Endothelial cell of umbilical vein (primary cell): Measurements from ENCODE around the gene SCAMP5. TPM values are rescaled to one million over a fixed set of nuclear protein-coding genes. Genes with fewer than 3 reads are reported as not detected.
A peak's percentile ranks its signal among the peaks of the same experiment; 100 is the strongest.

ENCODE experiments used
- BruUV-seq: library from RNA; stranded (reverse); fragments of 400-500 nt; replicated peaks from 2 replicates; lab custom pipeline; 2021; lab: Mats Ljungman, UMichigan
- CTCF ChIA-PET: fragments of 300-600, 350-600 bp; sonication (Branson Sonifier 250); formaldehyde crosslinking; loops from one replicate; lab custom pipeline; 2021; ENCODE audit warnings: antibody characterized with exemption, inconsistent platforms; lab: Charles Lee
- POLR2A ChIA-PET: fragments of 300-600, 350-600 bp; sonication (Branson Sonifier 250); formaldehyde crosslinking; loops from one replicate; lab custom pipeline; 2021; ENCODE audit warnings: antibody characterized with exemption, inconsistent platforms; lab: Charles Lee
- DNase-seq: peaks from one replicate; pipeline ENCODE4 v3.0.0-alpha.2; 2011; ENCODE audit warnings: low read depth, low spot score
- FAIRE-seq: peaks from 2 replicates; lab custom pipeline; 2011; peaks lifted over from hg19 to GRCh38; lab: Jason Lieb, UNC
- H2AFZ ChIP-seq: 2 replicates; pipeline ENCODE4 v1.6.0; 2012; ENCODE audit warnings: low read depth, low read length, control low read depth, inconsistent platforms
- H3K27ac ChIP-seq: 2 replicates; pipeline ENCODE4 v1.5.1; 2011; ENCODE audit warnings: low read depth, mild to moderate bottlenecking, control low read depth, low read length, moderate library complexity; ENCODE audit not compliant: insufficient read depth
- H3K27me3 ChIP-seq, 2 experiments: 2 replicates each; pipeline versions ENCODE4 v1.6.0 to v1.6.1; 2011; ENCODE audit warnings: low read length in 2 of 2, mixed read lengths in 1 of 2; ENCODE audit not compliant: control insufficient read depth in 2 of 2, insufficient read depth in 2 of 2
- H3K36me3 ChIP-seq, 2 experiments: 2 replicates in 1 of 2; 3 replicates in 1 of 2; pipeline ENCODE4 v1.5.1; 2011; ENCODE audit warnings: low read length in 2 of 2, mild to moderate bottlenecking in 1 of 2, moderate library complexity in 1 of 2; ENCODE audit not compliant: control insufficient read depth in 2 of 2, insufficient read depth in 2 of 2; ENCODE audit errors: extremely low read depth in 1 of 2
- H3K4me1 ChIP-seq: 3 replicates; pipeline ENCODE4 v1.5.1; 2011; ENCODE audit warnings: mild to moderate bottlenecking, low read length; ENCODE audit not compliant: control insufficient read depth, insufficient read depth; ENCODE audit errors: extremely low read depth
- H3K4me2 ChIP-seq: 2 replicates; pipeline ENCODE4 v1.6.1; 2011; ENCODE audit warnings: low read length, control low read depth, mixed read lengths; ENCODE audit not compliant: insufficient read depth
- H3K4me3 ChIP-seq, 3 experiments: fragments of 200-600 bp in 1 of 3; sonication (generic), shearing (Covaris generic) in 1 of 3; replicated peaks in 1 of 3; 2 replicates each; pipeline ENCODE4 v1.5.1; 2011 to 2016; ENCODE audit warnings: control low read depth in 3 of 3, low read length in 3 of 3, mild to moderate bottlenecking in 2 of 3, inconsistent platforms in 1 of 3, low read depth in 1 of 3, moderate library complexity in 1 of 3; ENCODE audit not compliant: insufficient read depth in 1 of 3
- H3K79me2 ChIP-seq: 2 replicates; pipeline ENCODE4 v1.6.0; 2012; ENCODE audit warnings: low read length, inconsistent platforms; ENCODE audit not compliant: control insufficient read depth, insufficient read depth
- H3K9ac ChIP-seq: replicated peaks from 2 replicates; pipeline ENCODE3; 2011; ENCODE audit warnings: low read length, control low read depth; ENCODE audit not compliant: insufficient read depth; ENCODE audit errors: extremely low read depth
- H3K9me1 ChIP-seq: replicated peaks from 3 replicates; pipeline ENCODE4 v1.6.0; 2011; ENCODE audit warnings: mild to moderate bottlenecking, low read length; ENCODE audit not compliant: control insufficient read depth, insufficient read depth; ENCODE audit errors: extremely low read depth
- H3K9me3 ChIP-seq: replicated peaks from 2 replicates; pipeline ENCODE4 v1.5.1; 2012; ENCODE audit warnings: low read length, inconsistent platforms; ENCODE audit not compliant: control insufficient read depth, insufficient read depth
- H4K20me1 ChIP-seq: replicated peaks from 2 replicates; pipeline ENCODE3; 2011; ENCODE audit warnings: mild to moderate bottlenecking, low read length; ENCODE audit not compliant: control insufficient read depth, insufficient read depth; ENCODE audit errors: extremely low read depth
- EZH2 ChIP-seq: IDR thresholded peaks from 2 replicates; pipeline ENCODE4 v1.6.1; 2012; ENCODE audit warnings: borderline replicate concordance, low read depth, mild to moderate bottlenecking, moderate library complexity, low read length, inconsistent platforms; ENCODE audit not compliant: severe bottlenecking
- GATA2 ChIP-seq: IDR thresholded peaks from 2 replicates; pipeline ENCODE4 v1.7.0; 2011; ENCODE audit warnings: low read depth, mild to moderate bottlenecking, moderate library complexity, mixed read lengths, low read length; ENCODE audit not compliant: insufficient read length, insufficient read depth
- MYC ChIP-seq: IDR thresholded peaks from one replicate; pipeline ENCODE4 v1.6.1; 2011; ENCODE audit warnings: mild to moderate bottlenecking, low read depth, low read length
- POLR2A ChIP-seq: IDR thresholded peaks from 2 replicates; pipeline ENCODE4 v1.6.1; 2012; ENCODE audit warnings: low read depth, mild to moderate bottlenecking, control low read depth, low read length
- POLR2AphosphoS5 ChIP-seq: IDR thresholded peaks from 2 replicates; pipeline ENCODE4 v1.6.1; 2012; ENCODE audit warnings: low read depth, mild to moderate bottlenecking, control low read depth, low read length, moderate library complexity; ENCODE audit not compliant: insufficient read depth
- dilution Hi-C: fragments of 300-500 bp; cut with MboI; formaldehyde crosslinking; loops from one replicate; pipeline ENCODE4 v1.15.0; 2019; ENCODE audit warnings: low sequenced_read_pairs; ENCODE audit not compliant: extremely low pct_ligation_motif_present
- intact Hi-C: fragments of 100-400 bp; cut with micrococcal nuclease; formaldehyde crosslinking; loops from one replicate; pipeline ENCODE4 v1.10.0; 2022
- polyA plus RNA-seq, 4 experiments: library from polyadenylated mRNA; depleted of rRNA in 3 of 4; stranded (reverse) in 3 of 4; unstranded in 1 of 4; fragments of >200 nt; gene quantifications; 2 replicates each; pipeline versions ENCODE4 v1.2.1 to v1.2.3, GENCODE V29; 2011 to 2012; ENCODE audit warnings: missing spikeins in 1 of 4
- total RNA-seq: library from RNA; stranded (reverse); gene quantifications from 2 replicates; pipeline ENCODE4 v1.2.3, GENCODE V29; 2021
- TF ChIP-seq, protein P1 (sequence below), 2 donors: IDR thresholded peaks; 1 replicate in 1 of 2; 2 replicates in 1 of 2; pipeline ENCODE4 v1.5.1; 2011; ENCODE audit warnings: low read length in 2 of 2, mild to moderate bottlenecking in 2 of 2, moderate library complexity in 2 of 2, control low read depth in 1 of 2, inconsistent platforms in 1 of 2, low read depth in 1 of 2; ENCODE audit not compliant: insufficient read depth in 1 of 2; ENCODE audit errors: extremely low read depth in 1 of 2

Gene SCAMP5
- total and polyA plus RNA-seq, 2 donors (not counting 3 experiments of a cell fraction or from before 2014, with no cell fraction given), result 1.9 to 6.2 TPM

DNA sequence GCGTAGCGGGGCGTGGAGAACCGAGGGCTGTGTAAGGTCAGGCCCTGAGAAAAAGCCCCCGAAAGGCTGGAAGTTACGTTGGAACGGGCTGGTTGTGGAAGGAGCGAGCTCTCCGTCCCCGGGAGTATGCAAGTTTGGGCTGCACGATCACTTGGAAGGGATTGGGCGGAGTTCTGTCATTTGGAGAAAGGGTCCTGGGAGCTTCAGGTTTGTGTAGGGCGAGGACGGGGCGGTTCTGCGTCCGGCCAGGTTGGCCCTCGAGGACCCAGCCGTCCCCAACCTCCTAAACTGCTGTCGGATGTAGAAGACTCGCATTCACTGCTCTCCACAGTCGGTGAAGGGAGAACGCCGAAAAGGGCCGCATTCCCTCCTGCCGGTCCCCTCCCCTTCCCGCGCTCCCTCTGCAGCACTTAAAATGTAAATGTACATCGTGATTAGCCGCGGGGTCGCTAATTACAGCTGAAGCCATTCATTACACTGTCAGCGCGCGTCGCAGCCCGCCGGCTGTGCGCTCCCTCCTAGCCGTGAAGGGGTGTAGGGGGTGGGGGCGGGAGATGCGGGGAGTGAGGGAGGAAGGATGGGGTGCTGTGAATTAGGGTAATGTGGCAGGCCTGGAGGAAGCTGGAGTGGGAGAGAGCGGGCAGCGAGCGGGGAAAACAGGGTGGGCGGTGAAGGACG is 36.3 kb upstream of the SCAMP5 start:
- Histone ChIP-seq H3K4me2 (peak overlapping the region; percentile 8), H3K9me3 (no peaks in the 10 kb centered on the region), H3K9ac (no peak overlapping the region), H3K27me3 (peaks cover 0 to 3% of the 10 kb centered on the region in 2 experiments), H4K20me1 (no peaks in the 10 kb centered on the region), H3K79me2 (peaks cover 13% of the 10 kb centered on the region), H3K9me1 (no peaks in the 10 kb centered on the region), H3K4me3 (peak overlapping the region in 2 of 3 experiments; percentile 14 to 25), H2AFZ (peak overlapping the region; percentile 33), H3K27ac (no peak overlapping the region), H3K36me3 (no peaks in the 10 kb centered on the region), H3K4me1 (peaks cover 59% of the 10 kb centered on the region)
- CTCF ChIA-PET, result interaction anchor here (0.9 to 1.1 kb wide), 2 partner anchors 8 to 190 kb away, joined by 3 to 4 read pairs; no protein-coding TSS in a partner anchor
- intact Hi-C loops, result no loop called here
- dilution Hi-C loops, result no loop called here
- BruUV-seq, result no TSS peak
- TF ChIP-seq POLR2AphosphoS5, result no peak
- TF ChIP-seq POLR2A, result no peak
- peak; percentile 62 for TF ChIP-seq EZH2
- TF ChIP-seq, protein P1, sequence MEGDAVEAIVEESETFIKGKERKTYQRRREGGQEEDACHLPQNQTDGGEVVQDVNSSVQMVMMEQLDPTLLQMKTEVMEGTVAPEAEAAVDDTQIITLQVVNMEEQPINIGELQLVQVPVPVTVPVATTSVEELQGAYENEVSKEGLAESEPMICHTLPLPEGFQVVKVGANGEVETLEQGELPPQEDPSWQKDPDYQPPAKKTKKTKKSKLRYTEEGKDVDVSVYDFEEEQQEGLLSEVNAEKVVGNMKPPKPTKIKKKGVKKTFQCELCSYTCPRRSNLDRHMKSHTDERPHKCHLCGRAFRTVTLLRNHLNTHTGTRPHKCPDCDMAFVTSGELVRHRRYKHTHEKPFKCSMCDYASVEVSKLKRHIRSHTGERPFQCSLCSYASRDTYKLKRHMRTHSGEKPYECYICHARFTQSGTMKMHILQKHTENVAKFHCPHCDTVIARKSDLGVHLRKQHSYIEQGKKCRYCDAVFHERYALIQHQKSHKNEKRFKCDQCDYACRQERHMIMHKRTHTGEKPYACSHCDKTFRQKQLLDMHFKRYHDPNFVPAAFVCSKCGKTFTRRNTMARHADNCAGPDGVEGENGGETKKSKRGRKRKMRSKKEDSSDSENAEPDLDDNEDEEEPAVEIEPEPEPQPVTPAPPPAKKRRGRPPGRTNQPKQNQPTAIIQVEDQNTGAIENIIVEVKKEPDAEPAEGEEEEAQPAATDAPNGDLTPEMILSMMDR (IDR thresholded peaks at IDR 0.05; ENCODE audit: extremely low read depth in 1 of 2, insufficient read depth in 1 of 2, low read depth in 1 of 2, low read length in 2 of 2), result no peak
- no peak for TF ChIP-seq GATA2
- TF ChIP-seq MYC, result no peak
- DNase-seq, result no peak
- FAIRE-seq, result no peak
- POLR2A ChIA-PET, result no interaction called here
